Hepatocyte (in vitro differentiated cells): ENCODE results near the gene RAB1A. TPM values are rescaled to one million over a fixed set of nuclear protein-coding genes. Genes with fewer than 3 reads are reported as not detected.
"Not testable (repeated sequence)": the region's sequence is repeated elsewhere in the genome, so short reads cannot be mapped to it uniquely, and the experiment has no call there.

Source experiments
- DNase-seq: peaks from one replicate; pipeline ENCODE4 v3.0.0-alpha.2; 2016; ENCODE audit warnings: low spot score
- H2AFZ ChIP-seq: fragments of 200-600 bp; sonication (generic); 2 replicates; pipeline ENCODE4 v1.6.0; 2016; ENCODE audit warnings: antibody characterized with exemption, mild to moderate bottlenecking
- H3K27ac ChIP-seq: fragments of 200-600 bp; sonication (generic); 2 replicates; pipeline ENCODE4 v1.5.1; 2016; ENCODE audit warnings: mild to moderate bottlenecking
- H3K27me3 ChIP-seq: fragments of 200-600 bp; sonication (generic); 2 replicates; pipeline ENCODE4 v1.6.1; 2016
- H3K36me3 ChIP-seq: fragments of 200-600 bp; sonication (generic); replicated peaks from 2 replicates; pipeline ENCODE4 v1.5.1; 2016; ENCODE audit warnings: low read depth; ENCODE audit not compliant: insufficient read depth
- H3K4me1 ChIP-seq: fragments of 200-600 bp; sonication (generic); 2 replicates; pipeline ENCODE4 v1.5.1; 2016; ENCODE audit warnings: mild to moderate bottlenecking, moderate library complexity; ENCODE audit not compliant: insufficient read depth
- H3K4me2 ChIP-seq: fragments of 200-600 bp; sonication (generic); 2 replicates; pipeline ENCODE4 v1.6.0; 2016
- H3K4me3 ChIP-seq: fragments of 200-600 bp; sonication (generic); 2 replicates; pipeline ENCODE4 v1.5.1; 2016; ENCODE audit warnings: mild to moderate bottlenecking
- H3K79me2 ChIP-seq: fragments of 200-600 bp; sonication (generic); 2 replicates; pipeline ENCODE4 v1.6.0; 2017; ENCODE audit warnings: mild to moderate bottlenecking
- H3K9me2 ChIP-seq: fragments of 200-600 bp; sonication (generic); replicated peaks from 2 replicates; pipeline ENCODE4 v1.6.0; 2017; ENCODE audit warnings: mild to moderate bottlenecking; ENCODE audit not compliant: insufficient read depth
- H3K9me3 ChIP-seq: fragments of 200-600 bp; sonication (generic); 2 replicates; pipeline ENCODE4 v1.5.1; 2016; ENCODE audit warnings: low read depth, mild to moderate bottlenecking
- H4K20me1 ChIP-seq: fragments of 200-600 bp; sonication (generic); 2 replicates; pipeline ENCODE4 v1.6.0; 2016; ENCODE audit warnings: mild to moderate bottlenecking; ENCODE audit not compliant: insufficient read depth, poor library complexity, severe bottlenecking
- CTCF ChIP-seq: fragments of 200-600 bp; sonication (generic); IDR thresholded peaks from 2 replicates; pipeline ENCODE4 v1.5.1; 2016; ENCODE audit warnings: antibody characterized with exemption, mild to moderate bottlenecking; ENCODE audit not compliant: poor library complexity
- EZH2 ChIP-seq: fragments of 200-600 bp; sonication (generic); IDR thresholded peaks from 2 replicates; pipeline ENCODE4 v1.6.1; 2016; ENCODE audit warnings: antibody characterized with exemption, mild to moderate bottlenecking, borderline replicate concordance
- EZH2phosphoT487 ChIP-seq: fragments of 200-600 bp; sonication (generic); IDR thresholded peaks from one replicate; pipeline ENCODE4 v1.6.1; 2018; ENCODE audit warnings: antibody characterized with exemption, mild to moderate bottlenecking, low read depth, moderate library complexity; ENCODE audit not compliant: unreplicated experiment, severe bottlenecking
- WGBS: methylation state at CpG from one replicate; pipeline ENCODE4 v1.1.6; 2016; ENCODE audit warnings: low lambda C conversion rate; ENCODE audit errors: missing lambda C conversion rate; 5-methylcytosine and 5-hydroxymethylcytosine counted together
- polyA plus RNA-seq: library from polyadenylated mRNA; unstranded; fragments of >200 nt; fragmentation: Nextera tagmentation; extraction: Ambion mirVana; gene quantifications from 2 replicates; pipeline ENCODE4 v1.2.1, GENCODE V29; 2016
- total RNA-seq: library from RNA; depleted of rRNA; stranded (reverse); fragments of >200 nt; gene quantifications from 2 replicates; pipeline ENCODE4 v1.2.3, GENCODE V29; 2014

The RAB1A gene
- total and polyA plus RNA-seq, 2 experiments from 2014 or later, result 200 to 347 TPM

- H2AFZ ChIP-seq, result no peak overlapping the region
- H3K27me3 ChIP-seq, result no peaks in the 10 kb centered on the region
- no peak overlapping the region for H3K4me3 ChIP-seq
- no peaks in the 10 kb centered on the region for H3K36me3 ChIP-seq
- H3K79me2 ChIP-seq, result no peaks in the 10 kb centered on the region
- peaks cover 10% of the 10 kb centered on the region for H3K4me1 ChIP-seq
- H3K27ac ChIP-seq, result no peak overlapping the region
- no peaks in the 10 kb centered on the region for H3K9me3 ChIP-seq
- TF ChIP-seq EZH2, result no peak
- TF ChIP-seq EZH2phosphoT487, result no peak
- no peak for TF ChIP-seq CTCF
- H3K9me2 ChIP-seq, result no peaks in the 10 kb centered on the region
- 91% methylated on average over 1 of the region's 1 CpG for WGBS
- no peak overlapping the region for H3K4me2 ChIP-seq
- H4K20me1 ChIP-seq, result no peaks in the 10 kb centered on the region
- DNase-seq, result no peak
Measured at GRCh38 chr2:65136253-65136652, 6.3 kb upstream of the RAB1A start.

GRCh38 chr2:65134158-65134557 lies 4.3 kb upstream of the RAB1A start:
- no peak overlapping the region for H2AFZ ChIP-seq
- peaks cover under 1% of the 10 kb centered on the region for H4K20me1 ChIP-seq
- DNase-seq, result no peak
- H3K4me2 ChIP-seq, result peak overlapping the region; percentile 35
- H3K27ac ChIP-seq, result no peak overlapping the region
- peaks cover 10% of the 10 kb centered on the region for H3K4me1 ChIP-seq
- TF ChIP-seq CTCF (no peak), EZH2phosphoT487 (no peak), EZH2 (no peak)
- no peaks in the 10 kb centered on the region for H3K36me3 ChIP-seq
- no peaks in the 10 kb centered on the region for H3K27me3 ChIP-seq
- H3K9me2 ChIP-seq, result no peaks in the 10 kb centered on the region
- no peaks in the 10 kb centered on the region for H3K9me3 ChIP-seq
- WGBS, result 89% methylated on average over 7 of the region's 7 CpGs
- peaks cover 6% of the 10 kb centered on the region for H3K79me2 ChIP-seq
- H3K4me3 ChIP-seq, result no peak overlapping the region

GRCh38 chr2:65133626-65134025 lies 3.7 kb upstream of the RAB1A start:
- no peak overlapping the region for H3K27ac ChIP-seq
- WGBS, result 50% methylated on average over 4 of the region's 4 CpGs
- no peaks in the 10 kb centered on the region for H3K9me3 ChIP-seq
- peaks cover 12% of the 10 kb centered on the region for H3K79me2 ChIP-seq
- H3K36me3 ChIP-seq, result no peaks in the 10 kb centered on the region
- H3K4me3 ChIP-seq, result no peak overlapping the region
- no peak overlapping the region for H2AFZ ChIP-seq
- H3K9me2 ChIP-seq, result no peaks in the 10 kb centered on the region
- peak overlapping the region; percentile 35 for H3K4me2 ChIP-seq
- peaks cover 10% of the 10 kb centered on the region for H3K4me1 ChIP-seq
- DNase-seq, result no peak
- no peaks in the 10 kb centered on the region for H3K27me3 ChIP-seq
- TF ChIP-seq EZH2phosphoT487 (no peak), CTCF (no peak), EZH2 (no peak)
- peaks cover 6% of the 10 kb centered on the region for H4K20me1 ChIP-seq

GRCh38 chr2:65132930-65133329 lies 3.0 kb upstream of the RAB1A start:
- H3K27me3 ChIP-seq, H3K9me3 ChIP-seq, H3K4me2 ChIP-seq, H3K4me1 ChIP-seq, H3K27ac ChIP-seq, DNase-seq, H3K9me2 ChIP-seq, H2AFZ ChIP-seq, H3K4me3 ChIP-seq, H3K36me3 ChIP-seq: not testable (repeated sequence)
- 94% methylated on average over 15 of the region's 15 CpGs for WGBS
- H4K20me1 ChIP-seq, result peaks cover 13% of the 10 kb centered on the region
- peaks cover 19% of the 10 kb centered on the region for H3K79me2 ChIP-seq
